Measurements from ENCODE around the gene TLE4.

Gene TLE4

DNA sequence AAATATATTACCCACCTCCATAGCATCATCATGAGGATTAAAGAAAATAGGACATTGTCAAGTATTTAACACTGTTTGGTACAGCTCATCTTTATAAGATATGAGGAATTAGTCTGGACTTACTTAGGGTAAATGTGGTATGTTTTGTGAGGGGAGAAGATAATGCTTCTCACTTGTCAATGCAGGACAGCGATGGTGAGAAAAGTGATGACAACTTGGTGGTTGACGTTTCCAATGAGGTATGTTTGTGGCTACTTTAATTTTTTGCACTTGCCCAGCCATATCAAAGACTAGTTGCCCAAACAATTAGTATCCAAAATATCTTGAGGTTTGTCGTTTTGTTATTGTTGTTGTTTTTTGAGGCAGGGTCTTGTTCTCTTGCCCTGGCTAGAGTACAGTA lies 133.9 kb downstream of the TLE4 start:
- DNase-seq (ENCODE audit: low spot score), result no peak
- TF ChIP-seq, protein P1, sequence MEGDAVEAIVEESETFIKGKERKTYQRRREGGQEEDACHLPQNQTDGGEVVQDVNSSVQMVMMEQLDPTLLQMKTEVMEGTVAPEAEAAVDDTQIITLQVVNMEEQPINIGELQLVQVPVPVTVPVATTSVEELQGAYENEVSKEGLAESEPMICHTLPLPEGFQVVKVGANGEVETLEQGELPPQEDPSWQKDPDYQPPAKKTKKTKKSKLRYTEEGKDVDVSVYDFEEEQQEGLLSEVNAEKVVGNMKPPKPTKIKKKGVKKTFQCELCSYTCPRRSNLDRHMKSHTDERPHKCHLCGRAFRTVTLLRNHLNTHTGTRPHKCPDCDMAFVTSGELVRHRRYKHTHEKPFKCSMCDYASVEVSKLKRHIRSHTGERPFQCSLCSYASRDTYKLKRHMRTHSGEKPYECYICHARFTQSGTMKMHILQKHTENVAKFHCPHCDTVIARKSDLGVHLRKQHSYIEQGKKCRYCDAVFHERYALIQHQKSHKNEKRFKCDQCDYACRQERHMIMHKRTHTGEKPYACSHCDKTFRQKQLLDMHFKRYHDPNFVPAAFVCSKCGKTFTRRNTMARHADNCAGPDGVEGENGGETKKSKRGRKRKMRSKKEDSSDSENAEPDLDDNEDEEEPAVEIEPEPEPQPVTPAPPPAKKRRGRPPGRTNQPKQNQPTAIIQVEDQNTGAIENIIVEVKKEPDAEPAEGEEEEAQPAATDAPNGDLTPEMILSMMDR (IDR thresholded peaks at IDR 0.05; ENCODE audit: extremely low read depth, missing control alignments), result no peak

- no peak for DNase-seq (ENCODE audit: low spot score)
Measured at GRCh38 chr9:79706512-79706911, 134.7 kb downstream of the TLE4 start.

GRCh38 chr9:79707589-79707988 lies 135.8 kb downstream of the TLE4 start:
- TF ChIP-seq, protein P1 (IDR thresholded peaks at IDR 0.05; ENCODE audit: extremely low read depth, missing control alignments), result no peak

More at GRCh38 chr9:79706512-79706911, 134.7 kb downstream of the TLE4 start:
- TF ChIP-seq, protein P1 (IDR thresholded peaks at IDR 0.05; ENCODE audit: extremely low read depth, missing control alignments), result no peak

GRCh38 chr9:79708541-79708940 lies 136.8 kb downstream of the TLE4 start:
- TF ChIP-seq, protein P1 (IDR thresholded peaks at IDR 0.05; ENCODE audit: extremely low read depth, missing control alignments), result no peak
- no peak for DNase-seq (ENCODE audit: low spot score)

More at GRCh38 chr9:79707589-79707988, 135.8 kb downstream of the TLE4 start:
- DNase-seq (ENCODE audit: low spot score), result no peak

GRCh38 chr9:79709743-79710674 lies 138.2 kb downstream of the TLE4 start:
- DNase-seq (ENCODE audit: low spot score), result no peak
- TF ChIP-seq, protein P1 (IDR thresholded peaks at IDR 0.05; ENCODE audit: extremely low read depth, missing control alignments), result no peak

DNA sequence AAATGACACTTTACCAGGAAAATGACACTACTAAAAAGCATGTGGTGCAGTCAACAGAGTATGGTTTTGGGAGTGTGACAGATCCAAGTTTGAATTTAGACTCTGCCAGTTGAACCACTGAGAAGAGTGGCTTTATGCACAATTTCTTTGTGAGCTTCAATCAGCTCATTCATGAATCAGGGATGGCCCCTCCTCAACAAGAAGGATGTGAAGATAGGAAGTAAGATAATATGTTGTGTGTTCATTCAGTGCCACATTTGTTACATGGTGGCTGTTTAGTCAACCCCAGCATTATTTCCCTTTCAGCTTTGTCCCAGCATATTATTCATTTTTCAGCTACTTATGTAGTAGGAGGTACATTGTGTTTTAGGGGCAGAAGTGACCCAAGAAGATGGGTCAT lies 140.1 kb downstream of the TLE4 start:
- DNase-seq (ENCODE audit: low spot score), result no peak
- TF ChIP-seq, protein P1 (IDR thresholded peaks at IDR 0.05; ENCODE audit: extremely low read depth, missing control alignments), result no peak

DNA sequence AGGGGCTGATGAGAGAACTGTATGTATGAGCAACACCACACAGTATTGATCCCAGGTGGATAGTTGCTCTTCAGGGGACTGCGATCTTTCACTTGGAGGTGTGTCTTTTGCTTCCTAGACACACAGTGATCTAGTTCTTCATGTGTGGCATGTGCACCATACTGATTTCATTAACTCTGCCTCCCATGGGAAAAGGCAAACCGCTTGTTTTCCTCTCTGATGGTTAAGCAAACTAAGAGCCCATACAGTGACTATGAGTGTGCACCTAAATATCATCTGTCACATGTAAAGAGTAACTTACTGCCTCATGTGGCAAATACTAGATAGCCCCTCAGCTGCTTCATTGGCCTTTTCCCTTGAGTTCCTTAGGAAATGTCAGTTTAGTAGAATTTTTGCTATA lies 147.3 kb downstream of the TLE4 start:
- TF ChIP-seq, protein P1 (IDR thresholded peaks at IDR 0.05; ENCODE audit: extremely low read depth, missing control alignments), result no peak
- DNase-seq (ENCODE audit: low spot score), result no peak

Measured in GM20000 (cell line).